ENCODE measurements around the gene FZD1.
"Not testable (repeated sequence)": the region's sequence is repeated elsewhere in the genome, so short reads cannot be mapped to it uniquely, and the experiment has no call there.

Gene FZD1

GRCh38 chr7:91292506-91292905 lies 28.3 kb downstream of the FZD1 start:
- no peak for DNase-seq (ENCODE audit: low read depth in 1 of 2, low spot score in 1 of 2)
- in situ Hi-C loops (cut with HindIII; ENCODE audit: low pct_unique_long_range_greater_than_20kb, low sequenced_read_pairs): no loop called here
- TF ChIP-seq JUND (IDR thresholded peaks at IDR 0.05; ENCODE audit: low read depth): no peak

DNA sequence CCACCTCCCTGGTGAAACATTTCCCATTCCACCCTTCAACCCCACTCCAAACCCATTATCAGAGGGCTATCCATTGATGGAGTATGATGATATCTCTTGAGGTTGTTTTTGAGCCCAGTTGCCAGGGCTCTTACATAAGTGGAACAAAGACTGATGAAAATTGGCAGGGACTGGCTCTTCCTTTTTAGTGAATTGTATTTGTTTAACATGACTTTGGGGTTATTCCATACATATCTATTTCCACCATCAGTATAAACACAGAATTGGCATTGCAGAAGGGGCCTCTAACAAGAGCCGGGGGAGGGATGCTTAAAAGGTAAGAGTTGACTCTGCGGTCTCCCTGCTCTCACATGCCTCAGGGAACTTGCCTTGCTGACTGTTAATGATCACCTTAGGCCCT lies 28.9 kb downstream of the FZD1 start:
- in situ Hi-C loops (cut with HindIII; ENCODE audit: low pct_unique_long_range_greater_than_20kb, low sequenced_read_pairs): no loop called here
- TF ChIP-seq JUND (IDR thresholded peaks at IDR 0.05; ENCODE audit: low read depth): no peak
- DNase-seq (ENCODE audit: low read depth in 1 of 2, low spot score in 1 of 2): no peak

- TF ChIP-seq JUND (IDR thresholded peaks at IDR 0.05; ENCODE audit: low read depth): no peak
- in situ Hi-C loops (cut with HindIII; ENCODE audit: low pct_unique_long_range_greater_than_20kb, low sequenced_read_pairs): no loop called here
- no peak for DNase-seq (ENCODE audit: low read depth in 1 of 2, low spot score in 1 of 2)
These were observed 29.6 kb downstream of the FZD1 start for GRCh38 chr7:91293840-91294239.

DNA sequence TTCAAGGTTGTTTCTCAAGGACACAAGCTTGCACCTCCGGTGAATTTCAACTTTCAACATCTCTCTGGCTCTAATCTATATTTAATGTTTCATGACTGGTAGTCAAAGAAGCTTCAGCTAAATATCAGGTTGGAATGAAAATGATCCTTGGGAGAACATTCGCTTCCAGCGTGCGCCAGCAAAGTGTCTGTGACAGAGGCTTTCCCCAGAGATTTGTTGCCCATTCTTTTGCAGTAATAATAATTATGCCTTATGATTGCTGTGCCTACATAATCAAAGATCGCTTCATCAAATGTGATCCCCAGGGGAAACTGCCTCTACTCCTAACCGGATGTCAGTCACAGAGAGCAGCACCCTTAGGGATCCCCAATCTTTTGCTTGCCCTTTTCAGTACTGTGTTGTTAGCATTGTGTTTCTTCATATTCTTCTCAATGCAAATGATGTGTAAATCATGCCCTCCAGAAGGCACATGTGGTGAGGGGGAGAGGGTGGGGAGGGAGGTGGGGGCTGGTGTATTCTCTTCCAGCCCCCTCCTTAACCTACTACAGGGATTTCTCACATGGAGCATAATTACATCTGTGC lies 30.5 kb downstream of the FZD1 start:
- in situ Hi-C loops (cut with HindIII; ENCODE audit: low pct_unique_long_range_greater_than_20kb, low sequenced_read_pairs): no loop called here
- TF ChIP-seq JUND (IDR thresholded peaks at IDR 0.05; ENCODE audit: low read depth): no peak

GRCh38 chr7:91295576-91295975 lies 31.3 kb downstream of the FZD1 start:
- TF ChIP-seq JUND (IDR thresholded peaks at IDR 0.05; ENCODE audit: low read depth): no peak
- in situ Hi-C loops (cut with HindIII; ENCODE audit: low pct_unique_long_range_greater_than_20kb, low sequenced_read_pairs): no loop called here
- DNase-seq (ENCODE audit: low read depth in 1 of 2, low spot score in 1 of 2): no peak

More for the DNA sequence above, 30.5 kb downstream of the FZD1 start:
- DNase-seq (ENCODE audit: low read depth in 1 of 2, low spot score in 1 of 2): no peak

GRCh38 chr7:91297939-91298338 lies 33.7 kb downstream of the FZD1 start:
- no peak for TF ChIP-seq JUND (IDR thresholded peaks at IDR 0.05; ENCODE audit: low read depth)
- in situ Hi-C loops (cut with HindIII; ENCODE audit: low pct_unique_long_range_greater_than_20kb, low sequenced_read_pairs): no loop called here
- no peak for DNase-seq (ENCODE audit: low read depth in 1 of 2, low spot score in 1 of 2)

DNA sequence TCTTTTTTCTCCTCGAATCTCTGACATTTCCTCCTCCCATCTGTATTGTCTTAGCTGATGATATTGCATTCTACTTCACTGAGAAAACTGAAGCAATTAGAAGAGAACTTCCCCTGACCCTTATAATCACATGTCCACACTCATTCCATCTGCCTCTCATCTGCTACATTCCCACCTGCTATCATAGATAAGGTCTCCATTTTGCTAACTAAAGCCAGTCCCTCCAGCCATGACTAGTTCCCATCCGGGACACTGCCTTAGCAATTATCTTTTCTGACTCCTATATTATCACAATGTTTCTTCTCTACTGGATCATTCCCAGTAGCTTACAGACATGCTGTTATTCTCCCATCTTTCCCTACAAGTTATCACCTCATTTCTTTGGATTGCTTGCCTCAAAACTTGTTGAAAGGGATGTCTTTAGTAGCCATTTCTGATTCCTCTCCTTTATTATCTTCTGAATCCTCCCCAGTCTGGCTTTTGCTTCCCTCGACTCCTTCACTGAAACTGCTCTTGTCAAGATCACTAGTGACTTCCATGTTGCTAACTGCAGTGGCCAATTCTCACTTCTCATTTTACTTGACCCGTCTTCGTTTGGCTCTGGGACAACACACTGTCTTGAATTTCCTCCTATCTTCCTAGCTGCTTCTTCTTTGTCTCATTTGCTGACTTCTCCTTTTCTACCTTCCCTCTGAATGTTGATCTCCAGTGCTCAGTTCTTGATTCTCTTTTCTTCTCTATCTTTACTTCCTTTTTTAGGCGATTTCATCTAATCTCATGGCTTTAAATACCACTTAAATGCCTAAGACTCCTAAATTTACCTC lies 35.9 kb downstream of the FZD1 start:
- no peak for DNase-seq (ENCODE audit: low read depth in 1 of 2, low spot score in 1 of 2)
- in situ Hi-C loops (cut with HindIII; ENCODE audit: low pct_unique_long_range_greater_than_20kb, low sequenced_read_pairs): no loop called here
- no peak for TF ChIP-seq JUND (IDR thresholded peaks at IDR 0.05; ENCODE audit: low read depth)

GRCh38 chr7:91302794-91303193 lies 38.6 kb downstream of the FZD1 start:
- no peak for TF ChIP-seq JUND (IDR thresholded peaks at IDR 0.05; ENCODE audit: low read depth)
- in situ Hi-C loops (cut with HindIII; ENCODE audit: low pct_unique_long_range_greater_than_20kb, low sequenced_read_pairs): no loop called here
- DNase-seq (ENCODE audit: low read depth in 1 of 2, low spot score in 1 of 2): no peak

DNA sequence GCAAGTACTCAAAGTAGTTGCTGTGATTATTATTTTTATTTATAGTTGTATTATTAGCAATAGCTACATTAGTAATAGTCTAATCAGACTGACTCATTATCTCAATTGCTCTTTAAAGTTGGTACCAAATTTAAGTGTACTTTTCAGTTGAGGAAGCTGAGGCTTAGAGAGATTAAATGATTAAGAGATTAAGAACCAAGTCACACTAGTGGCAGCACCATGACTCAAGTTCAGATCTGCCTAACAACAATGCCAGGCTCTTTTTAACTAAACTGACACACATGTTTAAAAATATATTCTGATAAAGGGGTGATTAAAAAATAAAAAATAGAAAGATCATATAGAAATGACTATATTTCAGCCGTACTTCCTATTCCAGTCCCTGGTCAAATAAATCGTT lies 42.0 kb downstream of the FZD1 start:
- TF ChIP-seq JUND (IDR thresholded peaks at IDR 0.05; ENCODE audit: low read depth): no peak
- DNase-seq (ENCODE audit: low read depth in 1 of 2, low spot score in 1 of 2): no peak
- in situ Hi-C loops (cut with HindIII; ENCODE audit: low pct_unique_long_range_greater_than_20kb, low sequenced_read_pairs): no loop called here

DNA sequence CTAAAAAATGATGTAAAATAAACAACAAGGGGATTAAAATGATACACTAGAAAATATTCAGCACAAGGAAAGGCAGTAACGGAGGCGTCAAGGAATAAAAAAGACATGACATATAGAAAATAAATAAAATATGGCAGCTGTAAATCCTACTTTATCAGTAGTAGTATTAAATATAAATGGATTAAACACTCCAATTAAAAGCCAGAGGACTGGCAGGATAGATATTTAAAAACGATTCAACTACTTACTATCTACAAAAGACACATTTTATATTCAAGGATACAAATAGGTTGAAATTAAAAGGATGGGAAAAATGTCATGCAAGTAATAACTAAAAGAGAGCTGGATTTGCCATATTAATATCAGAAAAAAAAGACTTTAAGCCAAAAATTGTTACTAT lies 43.2 kb downstream of the FZD1 start:
- no peak for TF ChIP-seq JUND (IDR thresholded peaks at IDR 0.05; ENCODE audit: low read depth)
- DNase-seq (ENCODE audit: low read depth in 1 of 2, low spot score in 1 of 2): no peak
- in situ Hi-C loops (cut with HindIII; ENCODE audit: low pct_unique_long_range_greater_than_20kb, low sequenced_read_pairs): no loop called here

- DNase-seq (ENCODE audit: low read depth in 1 of 2, low spot score in 1 of 2); in situ Hi-C loops (cut with HindIII; ENCODE audit: low pct_unique_long_range_greater_than_20kb, low sequenced_read_pairs): not testable (repeated sequence)
These were observed 44.0 kb downstream of the FZD1 start for GRCh38 chr7:91308191-91308590.

- in situ Hi-C loops (cut with HindIII; ENCODE audit: low pct_unique_long_range_greater_than_20kb, low sequenced_read_pairs): no loop called here
- DNase-seq (ENCODE audit: low read depth in 1 of 2, low spot score in 1 of 2): no peak
- TF ChIP-seq JUND (IDR thresholded peaks at IDR 0.05; ENCODE audit: low read depth): no peak
These were observed 46.7 kb downstream of the FZD1 start for GRCh38 chr7:91310830-91311460.

DNA sequence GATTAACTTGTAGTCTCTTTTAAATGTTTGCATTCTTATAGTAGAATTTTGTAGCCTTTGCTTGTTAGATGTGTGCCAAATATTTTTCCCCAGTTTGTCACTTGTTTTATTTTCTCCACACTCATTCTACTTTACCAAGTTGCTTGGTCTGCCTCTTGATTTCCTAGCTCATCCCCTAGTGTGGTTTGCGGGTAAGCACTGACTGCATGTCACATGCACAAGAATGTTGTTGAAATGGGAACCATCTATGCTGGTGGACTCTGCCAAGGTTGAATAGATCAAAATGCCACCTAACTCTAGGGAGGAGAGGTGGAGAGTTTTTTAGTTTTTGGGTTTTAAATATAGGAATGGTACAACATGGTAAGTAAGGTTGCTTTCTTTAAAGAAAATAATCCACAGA lies 47.6 kb downstream of the FZD1 start:
- DNase-seq (ENCODE audit: low read depth in 1 of 2, low spot score in 1 of 2): no peak
- in situ Hi-C loops (cut with HindIII; ENCODE audit: low pct_unique_long_range_greater_than_20kb, low sequenced_read_pairs): no loop called here
- no peak for TF ChIP-seq JUND (IDR thresholded peaks at IDR 0.05; ENCODE audit: low read depth)
